Measurements from ENCODE around the gene MCF2L2. TPM values are rescaled to one million over a fixed set of nuclear protein-coding genes. Genes with fewer than 3 reads are reported as not detected.

MCF2L2 gene
- total and polyA plus RNA-seq, 7 donors = 0.99 to 5.0 (median 4.0) TPM; not detected in 1

GRCh38 chr3:183218826-183219225 is 209.6 kb downstream of the MCF2L2 start:
- WGBS, 2 donors = 72 to 90% methylated on average over 2 of the region's 2 CpGs

GRCh38 chr3:183217548-183218332 is 210.7 kb downstream of the MCF2L2 start:
- Histone ChIP-seq H3K36me3 (no peaks in the 10 kb centered on the region), H3K27me3 (no peaks in the 10 kb centered on the region), H3K4me3 (no peak overlapping the region), H3K27ac (no peak overlapping the region), H3K9me3 (no peaks in the 10 kb centered on the region), H3K4me1 (no peaks in the 10 kb centered on the region)
- TF ChIP-seq, protein P1, sequence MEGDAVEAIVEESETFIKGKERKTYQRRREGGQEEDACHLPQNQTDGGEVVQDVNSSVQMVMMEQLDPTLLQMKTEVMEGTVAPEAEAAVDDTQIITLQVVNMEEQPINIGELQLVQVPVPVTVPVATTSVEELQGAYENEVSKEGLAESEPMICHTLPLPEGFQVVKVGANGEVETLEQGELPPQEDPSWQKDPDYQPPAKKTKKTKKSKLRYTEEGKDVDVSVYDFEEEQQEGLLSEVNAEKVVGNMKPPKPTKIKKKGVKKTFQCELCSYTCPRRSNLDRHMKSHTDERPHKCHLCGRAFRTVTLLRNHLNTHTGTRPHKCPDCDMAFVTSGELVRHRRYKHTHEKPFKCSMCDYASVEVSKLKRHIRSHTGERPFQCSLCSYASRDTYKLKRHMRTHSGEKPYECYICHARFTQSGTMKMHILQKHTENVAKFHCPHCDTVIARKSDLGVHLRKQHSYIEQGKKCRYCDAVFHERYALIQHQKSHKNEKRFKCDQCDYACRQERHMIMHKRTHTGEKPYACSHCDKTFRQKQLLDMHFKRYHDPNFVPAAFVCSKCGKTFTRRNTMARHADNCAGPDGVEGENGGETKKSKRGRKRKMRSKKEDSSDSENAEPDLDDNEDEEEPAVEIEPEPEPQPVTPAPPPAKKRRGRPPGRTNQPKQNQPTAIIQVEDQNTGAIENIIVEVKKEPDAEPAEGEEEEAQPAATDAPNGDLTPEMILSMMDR (IDR thresholded peaks at IDR 0.05) = no peak
- intact Hi-C loops (cut with DNase I) = no loop called here
- DNase-seq = no peak
- 73 to 82% methylated on average over 9 of the region's 9 CpGs for WGBS, 2 donors

More at GRCh38 chr3:183218826-183219225, 209.6 kb downstream of the MCF2L2 start:
- H3K27ac ChIP-seq = no peak overlapping the region
- DNase-seq = no peak
- no peak for TF ChIP-seq POLR2A (IDR thresholded peaks at IDR 0.05)
- TF ChIP-seq, protein P1 (IDR thresholded peaks at IDR 0.05) = no peak
- no peak for TF ChIP-seq POLR2AphosphoS5 (IDR thresholded peaks at IDR 0.05)
- no peak for TF ChIP-seq EP300 (IDR thresholded peaks at IDR 0.05)
- no peak overlapping the region for H3K4me3 ChIP-seq
- no peaks in the 10 kb centered on the region for H3K9me3 ChIP-seq
- no peaks in the 10 kb centered on the region for H3K36me3 ChIP-seq
- intact Hi-C loops (cut with DNase I) = no loop called here
- no peaks in the 10 kb centered on the region for H3K27me3 ChIP-seq
- H3K4me1 ChIP-seq = no peaks in the 10 kb centered on the region

GRCh38 chr3:183215591-183216202 is 212.7 kb downstream of the MCF2L2 start:
- no peak for DNase-seq
- Histone ChIP-seq H3K9me3 (no peaks in the 10 kb centered on the region), H3K4me1 (no peaks in the 10 kb centered on the region), H3K4me3 (no peak overlapping the region), H3K27me3 (no peaks in the 10 kb centered on the region), H3K36me3 (no peaks in the 10 kb centered on the region), H3K27ac (no peak overlapping the region)
- WGBS, 2 donors = 90 to 93% methylated on average over 4 of the region's 4 CpGs
- TF ChIP-seq POLR2AphosphoS5 (IDR thresholded peaks at IDR 0.05) (no peak), POLR2A (IDR thresholded peaks at IDR 0.05) (no peak), EP300 (IDR thresholded peaks at IDR 0.05) (no peak)
- TF ChIP-seq, protein P1 (IDR thresholded peaks at IDR 0.05) = no peak
- intact Hi-C loops (cut with DNase I) = no loop called here

- TF ChIP-seq POLR2A (IDR thresholded peaks at IDR 0.05) (no peak), EP300 (IDR thresholded peaks at IDR 0.05) (no peak)
- H3K4me3 ChIP-seq = no peak overlapping the region
- H3K27me3 ChIP-seq = no peaks in the 10 kb centered on the region
- H3K9me3 ChIP-seq = no peaks in the 10 kb centered on the region
- 58 to 85% methylated on average over 2 of the region's 2 CpGs for WGBS, 2 donors
- H3K36me3 ChIP-seq = no peaks in the 10 kb centered on the region
- H3K4me1 ChIP-seq = no peaks in the 10 kb centered on the region
- DNase-seq = no peak
- intact Hi-C loops (cut with DNase I) = no loop called here
- no peak overlapping the region for H3K27ac ChIP-seq
Observed at GRCh38 chr3:183214277-183214612, 214.2 kb downstream of the MCF2L2 start.

DNA sequence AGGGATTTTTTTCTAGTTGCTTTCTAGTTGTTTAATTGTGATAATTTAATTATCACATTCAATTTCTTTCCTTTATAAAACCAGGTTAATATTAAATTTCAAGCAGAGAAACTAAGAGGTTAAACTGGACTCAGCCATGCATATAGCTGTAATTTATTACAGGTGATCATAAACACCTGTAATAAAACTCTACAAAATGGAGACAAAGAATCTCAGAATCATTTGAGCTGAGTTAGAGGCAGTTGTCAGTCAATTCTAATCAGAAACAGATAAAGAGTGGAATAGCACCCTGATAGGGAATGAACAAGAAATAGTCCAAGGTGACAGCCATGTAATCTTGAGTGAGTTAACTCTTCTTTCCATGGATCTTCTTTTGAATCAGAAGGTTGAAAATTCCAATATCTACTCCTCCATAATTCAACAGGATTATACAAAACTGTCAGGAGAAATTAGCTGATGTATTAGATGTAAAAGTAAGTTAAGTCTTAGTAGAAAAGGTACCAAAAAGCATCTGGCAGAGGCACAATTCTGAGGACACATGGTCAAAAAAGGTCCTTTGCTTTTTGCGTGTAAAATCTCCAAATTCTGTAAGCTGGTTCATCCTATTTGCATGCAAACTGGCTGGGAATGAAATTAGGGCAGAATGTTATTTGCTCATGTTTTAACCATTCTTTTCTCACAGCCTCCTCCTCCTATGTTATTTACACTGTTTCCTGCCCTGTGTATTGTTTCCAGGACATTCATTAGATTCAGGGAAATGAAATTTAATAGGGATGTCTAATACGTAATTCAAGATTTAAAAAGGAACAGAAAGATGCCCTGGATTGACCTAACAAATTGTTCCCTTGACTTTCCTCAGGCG is 214.8 kb downstream of the MCF2L2 start:
- no peak overlapping the region for H3K27ac ChIP-seq
- no peak for DNase-seq
- no peak overlapping the region for H3K4me3 ChIP-seq
- TF ChIP-seq POLR2AphosphoS5 (IDR thresholded peaks at IDR 0.05) (peak in 1 of 4 donors; percentile 23), EP300 (IDR thresholded peaks at IDR 0.05) (no peak)
- H3K4me1 ChIP-seq = no peaks in the 10 kb centered on the region
- WGBS, 2 donors = 76 to 80% methylated on average over 3 of the region's 3 CpGs
- no peaks in the 10 kb centered on the region for H3K27me3 ChIP-seq
- no peaks in the 10 kb centered on the region for H3K9me3 ChIP-seq
- no peaks in the 10 kb centered on the region for H3K36me3 ChIP-seq
- intact Hi-C loops (cut with DNase I) = no loop called here
